Dedifferentiated amniotic fluid mesenchymal stem cell (primary cell): ENCODE data around the gene DCPS.
"Not testable (repeated sequence)": the region's sequence is repeated elsewhere in the genome, so short reads cannot be mapped to it uniquely, and the experiment has no call there.

Source experiments
- DNase-seq: peaks from one replicate; pipeline ENCODE4 v3.0.0-alpha.2; 2016; ENCODE audit errors: extremely low spot score

DCPS gene

DNA sequence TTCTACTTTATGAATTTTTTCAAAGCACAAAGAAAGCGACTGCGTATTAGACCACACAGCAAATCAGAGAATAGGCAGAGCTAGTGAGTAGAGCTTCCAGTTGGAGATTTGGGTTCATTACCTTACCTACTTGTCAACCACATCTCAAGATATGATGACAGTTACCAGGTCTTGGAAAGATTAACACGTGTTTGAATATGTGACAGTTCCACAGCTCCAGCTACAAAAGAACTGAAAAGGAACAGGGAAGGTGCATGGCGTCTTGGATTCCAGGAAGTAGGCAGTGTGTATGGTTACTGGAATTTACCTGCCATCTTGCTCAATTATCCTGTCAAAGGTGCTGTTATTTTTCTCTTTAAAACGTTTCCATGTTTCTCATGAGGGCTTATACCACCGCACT, 15.6 kb upstream of the DCPS start:
- DNase-seq, result no peak

DNA sequence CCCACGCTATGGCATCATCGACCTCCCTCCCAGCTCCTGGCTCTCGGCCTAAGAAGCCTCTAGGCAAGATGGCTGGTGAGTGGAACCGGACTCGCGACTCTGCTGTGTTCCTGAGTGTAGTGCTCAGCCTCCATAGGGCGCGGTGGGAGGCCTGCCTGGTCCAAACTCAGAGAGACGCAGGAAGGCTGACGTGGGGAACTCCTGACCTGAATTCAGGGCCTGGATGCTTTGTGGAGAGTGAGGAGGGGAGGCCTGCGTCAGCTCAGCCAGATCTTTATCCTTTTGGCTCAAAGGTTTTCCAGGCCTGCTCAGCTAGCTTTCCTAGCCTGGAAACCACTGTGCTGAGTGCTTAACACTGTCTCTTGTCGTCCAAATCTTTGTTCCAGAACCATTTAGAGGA, 13.0 kb upstream of the DCPS start:
- no peak for DNase-seq

- DNase-seq, result no peak
These were observed 10.1 kb upstream of the DCPS start for GRCh38 chr11:126293726-126294125.

- DNase-seq, result no peak
These were observed 6.9 kb upstream of the DCPS start for GRCh38 chr11:126297004-126297403.

GRCh38 chr11:126304457-126305075, 706 bp downstream of the DCPS start:
- DNase-seq, result no peak

DNA sequence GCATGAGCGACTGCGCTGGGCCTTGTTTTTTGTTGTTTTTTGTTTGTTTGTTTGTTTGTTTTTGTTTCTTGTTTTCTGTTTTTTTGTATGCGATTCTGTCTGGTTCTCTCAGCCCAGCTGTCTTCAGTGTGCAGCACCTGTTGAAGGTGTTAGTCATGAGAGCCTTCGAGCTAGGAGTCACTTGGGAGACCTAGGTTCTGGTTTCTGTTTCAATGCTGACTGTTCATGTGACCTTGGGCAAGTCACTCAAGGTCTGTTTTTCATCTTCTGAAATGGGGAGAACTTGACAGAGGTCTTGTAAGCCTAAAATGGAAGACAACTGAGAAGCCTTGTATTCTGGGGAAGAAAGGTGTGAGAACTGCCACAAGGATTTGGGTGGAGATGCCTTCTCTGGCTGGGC, 1.8 kb downstream of the DCPS start:
- DNase-seq, result no peak

GRCh38 chr11:126307706-126308105, 3.8 kb downstream of the DCPS start:
- DNase-seq, result peak; percentile 55

DNA sequence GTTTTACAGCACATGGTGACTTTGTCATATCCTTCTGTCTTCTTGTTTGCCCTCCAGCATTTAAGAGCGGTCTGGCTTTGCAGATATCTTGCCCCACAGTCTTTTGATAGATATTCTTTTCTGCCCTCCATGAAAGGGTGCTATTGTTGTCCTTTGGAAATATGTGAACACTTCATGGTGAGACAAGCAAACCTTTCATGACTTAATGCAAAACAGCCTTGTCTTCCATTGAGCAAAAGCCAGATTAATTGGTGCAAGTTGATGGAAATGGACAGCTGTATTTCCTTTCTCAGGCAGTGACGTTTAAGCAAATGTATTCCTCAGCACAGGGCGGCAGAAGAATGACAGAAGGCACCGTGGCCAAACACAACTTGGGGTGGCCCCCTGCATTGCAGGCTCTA, 4.4 kb downstream of the DCPS start:
- DNase-seq, result no peak

- not testable (repeated sequence) for DNase-seq
These were observed 4.9 kb downstream of the DCPS start for GRCh38 chr11:126308771-126309170.

DNA sequence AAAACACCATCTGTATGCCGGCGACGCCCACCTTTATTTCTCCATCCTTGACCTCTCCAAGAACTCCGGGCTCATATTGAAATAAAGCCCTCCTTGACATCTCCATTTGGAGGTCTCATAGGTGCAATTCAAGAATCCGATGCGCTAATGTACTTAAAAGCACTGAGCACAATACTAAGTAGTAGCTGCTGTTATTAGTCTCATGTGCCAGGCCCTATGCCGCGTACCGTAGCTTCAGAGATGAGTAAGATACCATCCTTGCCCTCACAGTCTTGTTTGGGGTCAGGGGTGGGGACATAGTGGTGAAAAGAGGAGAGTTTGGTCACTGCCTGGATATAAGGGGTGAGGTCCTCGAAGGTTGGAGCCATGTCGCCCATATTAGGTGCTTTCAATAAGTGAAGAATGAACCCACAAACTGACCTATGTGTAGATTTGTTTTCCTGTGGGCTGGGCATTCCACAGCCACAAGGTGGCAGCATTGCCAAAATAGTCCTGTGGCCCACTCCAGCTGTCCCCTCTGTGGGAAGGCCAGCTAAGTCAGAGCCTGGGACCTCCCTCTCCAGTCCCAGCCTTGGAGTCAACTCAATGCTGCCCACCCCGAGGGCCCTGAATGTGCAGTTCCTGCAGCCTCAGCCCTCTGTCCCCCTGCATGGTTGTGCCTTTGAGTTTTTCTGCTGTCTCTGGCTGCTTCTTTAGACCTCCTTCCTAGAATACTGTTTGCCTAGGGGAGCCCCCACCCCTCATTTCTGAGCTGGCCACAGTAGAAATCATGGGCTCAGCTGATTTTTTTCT, 6.5 kb downstream of the DCPS start:
- peak; percentile 57 for DNase-seq

GRCh38 chr11:126310992-126311310, 7.1 kb downstream of the DCPS start:
- DNase-seq, result no peak

- no peak for DNase-seq
These were observed 7.8 kb downstream of the DCPS start for GRCh38 chr11:126311401-126312291.

DNA sequence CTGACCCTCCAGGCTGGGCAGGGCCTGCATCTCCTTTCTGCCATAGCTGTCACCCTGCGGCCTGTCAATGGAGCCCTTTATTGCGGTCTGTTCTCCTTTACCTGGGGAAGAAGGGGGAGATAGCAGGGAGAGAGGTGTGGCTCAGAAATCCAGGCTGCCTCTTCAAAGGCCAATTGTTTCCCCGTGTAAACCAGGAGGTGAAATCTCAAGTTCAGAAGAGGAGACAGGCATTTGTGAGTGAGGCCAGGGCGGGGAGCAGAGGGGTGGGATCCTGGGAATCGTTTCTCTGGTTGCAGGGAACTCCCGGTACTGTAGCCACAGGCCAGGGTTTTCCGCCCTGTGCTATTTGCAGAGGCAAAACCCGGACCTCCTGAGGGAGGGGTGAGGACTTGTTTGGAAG, 9.1 kb downstream of the DCPS start:
- DNase-seq, result no peak

DNA sequence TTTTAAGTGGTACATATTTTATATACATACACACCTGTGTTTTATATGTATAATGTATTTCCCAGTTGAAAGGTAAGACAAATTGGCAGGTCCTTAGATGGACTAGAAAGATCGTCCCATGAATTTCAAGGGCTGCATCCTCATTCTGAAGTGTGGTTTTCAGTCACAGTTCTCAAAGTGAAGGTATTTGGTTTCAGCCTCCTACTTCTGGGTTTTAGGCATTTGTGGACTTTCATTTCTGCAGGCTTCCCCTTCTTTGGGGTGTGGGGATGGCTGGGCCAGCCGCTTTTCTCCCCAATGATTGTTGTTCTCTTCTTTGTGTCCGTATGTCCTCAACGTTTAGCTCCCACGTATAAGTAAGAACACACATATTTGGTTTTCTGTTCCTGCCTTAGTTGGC, 10.0 kb downstream of the DCPS start:
- DNase-seq, result no peak

DNA sequence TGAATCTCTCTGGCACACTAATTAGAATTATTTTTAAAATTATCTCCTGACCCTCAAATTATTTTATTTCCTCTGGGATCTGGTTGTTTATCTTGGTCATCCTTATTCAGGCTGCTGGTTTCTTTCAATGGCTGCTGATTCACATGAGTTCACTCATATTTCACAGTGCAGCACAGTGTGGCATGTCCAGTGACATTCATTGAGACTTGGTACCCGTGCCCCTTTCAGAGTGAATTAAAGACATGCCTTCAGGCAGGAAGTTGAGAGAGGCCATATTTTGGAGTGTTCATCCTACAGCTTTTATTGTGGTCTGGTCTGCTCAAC, 13.5 kb downstream of the DCPS start:
- DNase-seq, result no peak

GRCh38 chr11:126317756-126318573, 14.1 kb downstream of the DCPS start:
- DNase-seq, result peak; percentile 79

DNA sequence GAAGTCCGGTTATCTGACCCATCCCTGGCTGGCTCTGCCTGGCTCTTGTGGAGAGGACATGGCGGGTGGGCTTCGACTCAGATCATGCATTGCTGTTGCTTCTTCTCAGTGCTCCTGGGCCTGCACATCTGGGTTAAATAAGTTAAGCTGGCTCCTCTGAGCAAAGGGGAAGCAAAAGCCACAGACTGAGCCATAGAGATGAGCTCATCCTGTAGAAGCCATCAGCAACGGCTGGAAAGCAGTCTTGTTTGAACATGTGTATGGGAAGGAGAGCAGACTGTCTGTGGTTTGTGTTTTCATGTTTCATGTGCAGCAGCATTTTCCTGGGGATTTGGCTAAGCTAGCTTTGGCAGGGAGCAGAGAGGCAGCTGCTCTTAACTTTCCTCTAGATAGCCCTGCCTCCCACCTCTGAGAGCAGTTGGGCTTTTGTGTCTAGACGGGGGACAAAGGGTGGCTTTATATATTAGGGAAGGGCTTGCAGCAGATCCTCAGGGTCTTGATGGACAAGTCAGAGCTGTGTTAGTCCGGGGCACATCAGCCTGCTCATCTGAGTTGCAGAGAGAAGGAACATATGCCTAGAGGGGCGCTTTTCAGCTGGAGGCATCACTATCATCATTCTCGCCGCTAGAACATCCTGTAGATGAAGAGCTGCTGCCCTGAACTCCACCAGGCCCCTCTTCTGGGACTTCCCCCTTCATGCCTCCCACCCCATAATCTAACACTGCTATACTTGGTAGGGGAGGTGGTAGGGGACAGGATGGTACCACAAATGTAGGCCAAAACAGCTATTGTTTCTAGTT, 14.9 kb downstream of the DCPS start:
- peak; percentile 94 for DNase-seq

- no peak for DNase-seq
These were observed 15.5 kb downstream of the DCPS start for GRCh38 chr11:126319374-126319740.

DNA sequence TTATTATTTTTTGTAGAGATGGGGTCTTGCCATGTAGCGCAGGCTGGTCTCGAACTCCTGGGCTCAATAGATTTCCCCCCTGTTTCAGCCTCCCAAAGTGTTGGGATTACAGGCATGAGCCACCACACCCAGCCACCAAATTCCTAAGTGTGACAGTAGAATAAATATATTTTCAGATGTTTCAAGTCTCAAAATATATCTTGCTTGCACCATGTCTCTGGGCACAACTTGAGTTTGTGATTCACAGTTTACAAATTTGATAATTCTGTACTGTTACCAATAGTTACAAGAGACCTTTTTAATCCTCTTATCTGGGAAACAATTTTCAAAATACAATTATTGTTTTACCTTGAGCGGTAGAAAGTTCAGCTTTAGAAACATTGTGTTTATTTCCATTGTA, 19.1 kb downstream of the DCPS start:
- no peak for DNase-seq

DNA sequence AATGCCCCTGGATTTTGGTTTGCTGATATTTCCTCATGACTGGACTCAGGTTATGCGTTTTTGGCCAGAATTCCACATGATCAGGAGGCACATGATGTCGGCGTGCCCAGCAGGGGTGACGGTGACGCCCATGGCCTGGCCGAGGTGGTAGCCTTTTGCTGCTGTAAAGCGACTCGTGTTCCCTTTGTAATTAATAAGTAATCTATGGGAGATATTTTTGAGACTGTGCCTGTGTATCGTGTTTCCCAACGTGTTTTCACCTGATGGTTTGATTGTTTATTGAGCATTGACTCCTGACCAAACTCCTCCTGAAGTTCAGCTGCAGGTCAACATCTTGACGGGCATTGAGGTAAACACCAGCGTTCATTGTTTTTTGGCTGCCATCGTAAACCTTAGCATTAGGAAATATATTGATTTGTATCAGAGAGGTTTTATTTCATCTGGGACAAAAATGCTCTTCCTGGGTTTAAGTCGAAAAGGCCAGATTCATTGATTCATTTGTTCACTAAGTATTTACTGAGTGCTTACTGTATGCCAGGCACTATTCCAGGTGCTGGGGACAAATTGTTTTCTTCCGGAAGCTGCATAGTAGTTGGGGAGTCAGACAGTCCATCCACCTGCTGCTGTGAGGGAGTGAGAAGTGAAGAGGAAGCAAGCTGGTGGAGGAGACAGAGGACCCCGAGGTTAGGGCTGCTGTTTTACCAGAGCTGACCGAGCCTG, 23.6 kb downstream of the DCPS start:
- no peak for DNase-seq

DNA sequence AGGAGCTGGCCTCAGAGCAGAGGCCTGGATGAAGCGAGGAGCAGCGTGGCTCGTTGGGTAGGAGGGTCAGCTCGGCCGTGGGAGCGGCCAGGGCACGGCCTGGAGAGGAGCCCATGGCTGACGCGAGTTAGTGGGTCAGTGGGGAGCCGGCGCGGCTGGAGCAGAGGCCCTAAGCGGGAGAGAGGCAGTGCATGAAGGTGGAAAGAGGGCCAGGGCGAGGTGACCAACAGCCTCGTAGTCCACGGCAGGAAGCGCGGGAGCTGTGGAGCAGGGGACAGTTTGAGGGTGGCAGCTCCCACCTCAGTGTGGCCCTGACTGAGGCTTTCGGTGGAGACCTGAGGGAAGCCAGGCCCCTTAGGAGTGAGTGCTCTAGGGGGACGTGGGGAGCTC, 24.1 kb downstream of the DCPS start:
- no peak for DNase-seq
